Adrenal gland (tissue), 12 donors: ENCODE measurements around the gene SPAG17. TPM values are rescaled to one million over a fixed set of nuclear protein-coding genes. Genes with fewer than 3 reads are reported as not detected.

Experiments
- DNase-seq, 7 donors: peaks; one replicate each; pipeline ENCODE4 v3.0.0-alpha.2; 2019 to 2020
- H3K27ac ChIP-seq, 5 donors: fragments of 200-600 bp; sonication (generic) in 4 of 5; 1 replicate in 3 of 5; 2 replicates in 2 of 5; pipeline versions ENCODE4 v1.5.1 to v1.8.0; 2016 to 2020; ENCODE audit warnings: mild to moderate bottlenecking in 1 of 5
- H3K27me3 ChIP-seq: fragments of 200-600 bp; 2 replicates; pipeline ENCODE4 v1.8.0; 2021
- H3K36me3 ChIP-seq, 2 donors: fragments of 200-600 bp; replicated peaks in 1 of 2; 1 replicate in 1 of 2; 2 replicates in 1 of 2; pipeline versions ENCODE4 v1.5.1 to v1.8.0; 2018 to 2022
- H3K4me1 ChIP-seq, 2 donors: fragments of 200-600 bp; replicated peaks in 1 of 2; 1 replicate in 1 of 2; 2 replicates in 1 of 2; pipeline versions ENCODE4 v1.5.1 to v1.8.0; 2018 to 2021
- H3K4me3 ChIP-seq, 4 donors: fragments of 200-600 bp; sonication (generic) in 3 of 4; one replicate each; pipeline ENCODE4 v1.5.1; 2016 to 2018
- H3K9me3 ChIP-seq, 3 donors: fragments of 200-600 bp; sonication (generic) in 1 of 3; replicated peaks in 1 of 3; 1 replicate in 2 of 3; 2 replicates in 1 of 3; pipeline versions ENCODE4 v1.5.1 to v1.8.0; 2016 to 2021
- CTCF ChIP-seq, 6 experiments: fragments of 450-650 bp in 4 of 6; fragments of 200-600 bp in 2 of 6; sonication (generic) in 1 of 6; IDR thresholded peaks; 1 replicate in 5 of 6; 2 replicates in 1 of 6; pipeline versions ENCODE4 v1.5.1 to v1.8.0; 2016 to 2021; ENCODE audit warnings: antibody characterized with exemption in 6 of 6, mild to moderate bottlenecking in 2 of 6, moderate library complexity in 1 of 6
- POLR2A ChIP-seq, 2 donors: fragments of 450-650 bp; IDR thresholded peaks; one replicate each; pipeline ENCODE4 v1.6.1; 2017; ENCODE audit warnings: antibody characterized with exemption in 2 of 2, mild to moderate bottlenecking in 2 of 2, moderate library complexity in 1 of 2
- WGBS, 4 donors: extraction: QIAGEN DNeasy Blood & Tissue Kit in 2 of 4; methylation state at CpG; one replicate each; pipeline versions ENCODE4 v1.1.5 to v1.1.7; 2013 to 2017; 5-methylcytosine and 5-hydroxymethylcytosine counted together
- intact Hi-C, 2 donors: fragments of 100-400 bp; cut with DNase I; formaldehyde crosslinking; loops; one replicate each; pipeline versions ENCODE4 v1.14.1 to v1.15.0; 2022 to 2023
- polyA plus RNA-seq, 3 donors: library from polyadenylated mRNA; stranded (reverse); fragments of 200-250 nt in 2 of 3; fragments of 350-450 nt in 1 of 3; fragmentation: Illumina TruSeq in 1 of 3; extraction: RNeasy Lipid Tissue Mini Kit (QIAGEN cat#74804) in 1 of 3; gene quantifications; one replicate each; pipeline ENCODE4 v1.2.3, GENCODE V29; 2013 to 2014
- total RNA-seq, 9 donors: library from RNA; depleted of rRNA in 4 of 9; stranded (reverse); fragments of >200 nt in 4 of 9; fragments of 120-200 nt in 1 of 9; fragmentation: NEBNext Ultra II Directional in 1 of 9; extraction: Animal tissue kit (Norgen Biotek cat#: 25700) in 1 of 9; gene quantifications; one replicate each; pipeline versions ENCODE4 v1.1.0 to v1.2.4, GENCODE V29; 2013 to 2023
- donor health status: healthy with polysubstance abuse.
- donor health status: Bipolar disorder and iron deficiency.
- donor health status: DM: yes; HTN: yes; CAD: no.
- donor health status: DM: no; HTN: no; CAD: no.
- donor health status: DM: no; HTN: no; CAD: no.
- donor health status: DM: yes; HTN: yes; CAD: no.

Gene SPAG17
- total and polyA plus RNA-seq, 12 donors, result 0.07 to 2.2 (median 0.57) TPM; not detected in 1

GRCh38 chr1:118190561-118190960, 5.5 kb upstream of the SPAG17 start:
- Histone ChIP-seq H3K4me1 (peaks cover 0 to under 1% of the 10 kb centered on the region in 2 donors), H3K27ac (no peak overlapping the region), H3K4me3 (no peak overlapping the region), H3K9me3 (no peaks in the 10 kb centered on the region), H3K36me3 (no peaks in the 10 kb centered on the region), H3K27me3 (no peaks in the 10 kb centered on the region)
- intact Hi-C loops, result no loop called here
- TF ChIP-seq POLR2A (IDR thresholded peaks at IDR 0.05) (no peak), CTCF (IDR thresholded peaks at IDR 0.05) (no peak)
- DNase-seq, result no peak
- WGBS, 4 donors, result 19 to 40% (median 30%) methylated on average over 1 of the region's 1 CpG

- H3K27ac ChIP-seq, result no peak overlapping the region
- TF ChIP-seq CTCF (IDR thresholded peaks at IDR 0.05) (no peak), POLR2A (IDR thresholded peaks at IDR 0.05) (no peak)
These were observed 4.5 kb upstream of the SPAG17 start for GRCh38 chr1:118189564-118189963.

GRCh38 chr1:118188411-118188810, 3.4 kb upstream of the SPAG17 start:
- TF ChIP-seq POLR2A (IDR thresholded peaks at IDR 0.05), result no peak
- TF ChIP-seq CTCF (IDR thresholded peaks at IDR 0.05), result no peak
- Histone ChIP-seq H3K9me3 (no peaks in the 10 kb centered on the region), H3K4me1 (peaks cover 0 to 4% of the 10 kb centered on the region in 2 donors), H3K27me3 (peaks cover 6% of the 10 kb centered on the region), H3K4me3 (no peak overlapping the region), H3K36me3 (no peaks in the 10 kb centered on the region), H3K27ac (no peak overlapping the region)
- no peak for DNase-seq
- WGBS, 4 donors, result 41 to 67% (median 53%) methylated on average over 1 of the region's 1 CpG
- intact Hi-C loops, result no loop called here

More at GRCh38 chr1:118189564-118189963, 4.5 kb upstream of the SPAG17 start:
- WGBS, 4 donors, result 36 to 81% (median 53%) methylated on average over 2 of the region's 2 CpGs
- no peaks in the 10 kb centered on the region for H3K9me3 ChIP-seq
- peaks cover 0 to 4% of the 10 kb centered on the region in 2 donors for H3K4me1 ChIP-seq
- H3K36me3 ChIP-seq, result no peaks in the 10 kb centered on the region
- no peak overlapping the region for H3K4me3 ChIP-seq
- no peak for DNase-seq
- intact Hi-C loops, result no loop called here
- peaks cover 3% of the 10 kb centered on the region for H3K27me3 ChIP-seq

GRCh38 chr1:118186026-118186425, 998 bp upstream of the SPAG17 start:
- intact Hi-C loops, result no loop called here
- TF ChIP-seq CTCF (IDR thresholded peaks at IDR 0.05), result no peak
- TF ChIP-seq POLR2A (IDR thresholded peaks at IDR 0.05), result no peak
- peaks cover 0 to 4% of the 10 kb centered on the region in 2 donors for H3K4me1 ChIP-seq
- H3K27ac ChIP-seq, result no peak overlapping the region
- no peak overlapping the region for H3K4me3 ChIP-seq
- DNase-seq, result no peak
- 86 to 91% (median 88%) methylated on average over 4 of the region's 4 CpGs for WGBS, 4 donors
- peaks cover 6% of the 10 kb centered on the region for H3K27me3 ChIP-seq
- H3K9me3 ChIP-seq, result no peaks in the 10 kb centered on the region
- no peaks in the 10 kb centered on the region for H3K36me3 ChIP-seq
